HEK293T (cell line): Measurements from ENCODE around the gene RAD18.

Experiments
- BHLHE40 ChIP-seq: fragments of 450-650 bp; IDR thresholded peaks from 2 replicates; pipeline ENCODE4 v1.6.1; 2016; ENCODE audit warnings: mild to moderate bottlenecking, moderate library complexity, borderline replicate concordance
- ELF4 ChIP-seq: fragments of 450-650 bp; IDR thresholded peaks from 2 replicates; pipeline ENCODE4 v1.6.1; 2017; ENCODE audit warnings: antibody characterized with exemption
- FOXA1 ChIP-seq: fragments of 450-650 bp; IDR thresholded peaks from 2 replicates; pipeline ENCODE4 v1.6.1; 2016; ENCODE audit warnings: mild to moderate bottlenecking
- FOXK2 ChIP-seq: fragments of 450-650 bp; IDR thresholded peaks from 2 replicates; pipeline ENCODE4 v1.6.1; 2016; ENCODE audit warnings: mild to moderate bottlenecking
- FOXM1 ChIP-seq: fragments of 450-650 bp; IDR thresholded peaks from 2 replicates; pipeline ENCODE4 v1.6.1; 2017; ENCODE audit warnings: mild to moderate bottlenecking, borderline replicate concordance
- HDGF ChIP-seq: fragments of 450-650 bp; IDR thresholded peaks from 2 replicates; pipeline ENCODE4 v1.6.1; 2017; ENCODE audit warnings: antibody characterized with exemption, borderline replicate concordance
- L3MBTL2 ChIP-seq: fragments of 450-650 bp; conservative IDR thresholded peaks from 2 replicates; pipeline ENCODE4 v1.6.1; 2016; ENCODE audit warnings: mild to moderate bottlenecking
- LEF1 ChIP-seq: fragments of 450-650 bp; IDR thresholded peaks from 2 replicates; pipeline ENCODE4 v1.6.1; 2017; ENCODE audit warnings: mild to moderate bottlenecking, borderline replicate concordance
- NFRKB ChIP-seq: fragments of 450-650 bp; IDR thresholded peaks from 2 replicates; pipeline ENCODE4 v1.6.1; 2016; ENCODE audit warnings: mild to moderate bottlenecking, moderate library complexity
- SP1 ChIP-seq: fragments of 450-650 bp; IDR thresholded peaks from 2 replicates; pipeline ENCODE4 v1.6.1; 2017
- TF ChIP-seq, protein P1 (sequence below): fragments of 450-650 bp; IDR thresholded peaks from 2 replicates; pipeline ENCODE4 v1.6.1; 2016

DNA sequence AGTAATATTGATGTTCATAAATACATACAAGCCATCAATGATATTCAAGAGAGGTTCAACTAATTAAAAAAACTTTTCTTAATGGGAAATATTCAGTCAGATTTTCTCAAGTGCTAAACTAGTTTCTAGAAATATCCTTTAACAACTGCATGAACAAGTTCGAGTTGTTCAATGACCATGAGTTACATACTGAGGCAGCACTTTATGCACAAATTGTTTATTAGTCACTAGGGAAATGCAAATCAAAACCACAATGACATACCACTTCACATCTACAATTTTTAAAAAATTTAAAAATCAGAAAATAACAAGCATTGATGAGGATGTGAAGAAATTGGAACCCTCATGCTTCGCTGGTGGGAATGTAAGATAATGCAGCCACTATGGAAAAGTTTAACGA is 62.4 kb downstream of the RAD18 start:
- TF ChIP-seq LEF1: no peak
- TF ChIP-seq ELF4: no peak
- no peak for TF ChIP-seq FOXK2
- TF ChIP-seq BHLHE40: no peak
- TF ChIP-seq FOXM1: no peak
- no peak for TF ChIP-seq HDGF
- no peak for TF ChIP-seq SP1
- TF ChIP-seq, protein P1, sequence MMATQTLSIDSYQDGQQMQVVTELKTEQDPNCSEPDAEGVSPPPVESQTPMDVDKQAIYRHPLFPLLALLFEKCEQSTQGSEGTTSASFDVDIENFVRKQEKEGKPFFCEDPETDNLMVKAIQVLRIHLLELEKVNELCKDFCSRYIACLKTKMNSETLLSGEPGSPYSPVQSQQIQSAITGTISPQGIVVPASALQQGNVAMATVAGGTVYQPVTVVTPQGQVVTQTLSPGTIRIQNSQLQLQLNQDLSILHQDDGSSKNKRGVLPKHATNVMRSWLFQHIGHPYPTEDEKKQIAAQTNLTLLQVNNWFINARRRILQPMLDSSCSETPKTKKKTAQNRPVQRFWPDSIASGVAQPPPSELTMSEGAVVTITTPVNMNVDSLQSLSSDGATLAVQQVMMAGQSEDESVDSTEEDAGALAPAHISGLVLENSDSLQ: no peak
- no peak for TF ChIP-seq L3MBTL2
- no peak for TF ChIP-seq NFRKB
- no peak for TF ChIP-seq FOXA1
